ENCODE results near the gene SPRYD3. TPM values are rescaled to one million over a fixed set of nuclear protein-coding genes. Genes with fewer than 3 reads are reported as not detected.
"Not testable (repeated sequence)": the region's sequence is repeated elsewhere in the genome, so short reads cannot be mapped to it uniquely, and the experiment has no call there.

Gene SPRYD3
- total and polyA plus RNA-seq, 7 experiments from 2014 or later = 33.0 to 57.6 (median 46.8) TPM

- Histone ChIP-seq H3K4me1 (ENCODE audit: control insufficient read depth in 2 of 2, insufficient read depth in 2 of 2, low read length in 2 of 2) (peaks cover 28 to 32% of the 10 kb centered on the region in 2 donors), H3K4me3 (ENCODE audit: low read length) (peak within 1 kb of the TSS; percentile 49), H3K27me3 (ENCODE audit: control insufficient read depth in 2 of 2, insufficient read depth in 2 of 2, low read length in 2 of 2) (no peaks in the 10 kb centered on the region), H3K27ac (ENCODE audit: low read depth, low read length) (peak within 1 kb of the TSS; percentile 49), H3K9me3 (ENCODE audit: control insufficient read depth in 2 of 3, low read length in 3 of 3) (no peaks in the 10 kb centered on the region), H3K36me3 (ENCODE audit: control insufficient read depth in 2 of 3, insufficient read depth in 3 of 3, low read length in 3 of 3) (no peaks in the 10 kb centered on the region)
- ChIA-PET POLR2A (interaction anchor here (0.8 to 3.6 kb wide), 4 partner anchors 13 to 43 kb away, joined by 3 to 35 read pairs (median 12); partner anchors contain the start of gene SPRYD3), CTCF (interaction anchor here (0.7 to 4.1 kb wide), 7 partner anchors 10 to 247 kb away, joined by 3 to 100 read pairs (median 11); partner anchors contain the start of gene SPRYD3)
- H3K36me3 Mint-ChIP-seq = no peaks in the 10 kb centered on the region
- ATAC-seq (peak; percentile 60), DNase-seq (peak; percentile 35 to 70 (median 52))
- peak within 1 kb of the TSS in 8 of 9 donors; percentile 61 to 82 (median 69) for H3K27ac Mint-ChIP-seq
- H3K27me3 Mint-ChIP-seq = peaks cover 0 to 41% (median 0%) of the 10 kb centered on the region in 5 donors
- H3K4me3 Mint-ChIP-seq = peak within 1 kb of the TSS; percentile 80 to 93 (median 86)
- H3K4me1 Mint-ChIP-seq = peaks cover 27 to 38% (median 36%) of the 10 kb centered on the region in 7 donors
- no peaks in the 10 kb centered on the region for H3K9me3 Mint-ChIP-seq
- intact Hi-C loops (cut with micrococcal nuclease) = loop anchor here (5.0 kb wide), 2 partner anchors 45 to 190 kb away; partner anchors contain the start of gene TNS2 (in 1 of the 2)
Measured at GRCh38 chr12:53097564-53098353, 18.6 kb upstream of the SPRYD3 start, which contains the start of gene IGFBP6. IGFBP6 (plus strand) TSS chr12:53097667; CDS start chr12:53097718, 51 bp downstream.

- Histone ChIP-seq H3K4me1 (ENCODE audit: control insufficient read depth in 2 of 2, insufficient read depth in 2 of 2, low read length in 2 of 2) (peaks cover 22 to 26% of the 10 kb centered on the region in 2 donors), H3K4me3 (ENCODE audit: low read length) (peak overlapping the region; percentile 49), H3K27me3 (ENCODE audit: control insufficient read depth in 2 of 2, insufficient read depth in 2 of 2, low read length in 2 of 2) (no peaks in the 10 kb centered on the region), H3K36me3 (ENCODE audit: control insufficient read depth in 2 of 3, insufficient read depth in 3 of 3, low read length in 3 of 3) (no peaks in the 10 kb centered on the region), H3K9me3 (ENCODE audit: control insufficient read depth in 2 of 3, low read length in 3 of 3) (no peaks in the 10 kb centered on the region), H3K27ac (ENCODE audit: low read depth, low read length) (peak overlapping the region; percentile 49)
- intact Hi-C loops (cut with micrococcal nuclease) = loop anchor here (5.0 kb wide), 2 partner anchors 45 to 190 kb away; partner anchors contain the start of gene TNS2 (in 1 of the 2)
- H3K27me3 Mint-ChIP-seq = peaks cover 0 to 42% (median 0%) of the 10 kb centered on the region in 5 donors
- DNase-seq (no peak), ATAC-seq (no peak)
- no peaks in the 10 kb centered on the region for H3K9me3 Mint-ChIP-seq
- ChIA-PET POLR2A (interaction anchor here (0.6 to 3.6 kb wide), 4 partner anchors 18 to 82 kb away, joined by 3 to 35 read pairs (median 12); partner anchors contain the start of gene SPRYD3), CTCF (interaction anchor here (1.2 to 4.1 kb wide), 4 partner anchors 11 to 248 kb away, joined by 5 to 100 read pairs (median 22); partner anchors contain the start of gene SPRYD3)
- no peaks in the 10 kb centered on the region for H3K36me3 Mint-ChIP-seq
- H3K27ac Mint-ChIP-seq = peak overlapping the region in 5 of 9 donors; percentile 10 to 82 (median 25)
- peak overlapping the region; percentile 73 to 93 (median 82) for H3K4me3 Mint-ChIP-seq
- H3K4me1 Mint-ChIP-seq = peaks cover 23 to 33% (median 31%) of the 10 kb centered on the region in 7 donors
Measured at GRCh38 chr12:53097207-53097563, 18.0 kb upstream of the SPRYD3 start.

DNA sequence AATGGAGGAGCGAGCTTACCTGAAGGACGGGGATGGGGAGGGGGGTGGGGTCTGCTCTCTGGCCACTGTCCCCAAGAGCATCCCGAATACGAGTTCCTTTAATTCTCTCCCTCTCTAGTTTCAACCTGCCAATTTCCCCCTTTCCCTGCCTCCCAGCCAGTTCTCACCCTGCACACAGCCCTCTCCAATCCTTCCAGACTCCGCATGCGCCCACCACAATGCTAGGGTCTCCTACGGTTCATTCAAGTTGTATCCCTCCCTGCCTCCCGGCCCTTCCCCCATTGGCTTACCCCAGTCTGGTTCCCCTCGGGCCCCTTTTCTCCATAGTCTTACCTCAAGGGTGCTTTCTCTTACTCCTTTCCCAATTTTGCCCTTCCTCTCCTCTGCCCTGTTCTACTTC lies 17.6 kb upstream of the SPRYD3 start:
- H3K27ac Mint-ChIP-seq = peak overlapping the region in 4 of 9 donors; percentile 10 to 82 (median 40)
- H3K36me3 Mint-ChIP-seq = no peaks in the 10 kb centered on the region
- H3K27me3 Mint-ChIP-seq = peaks cover 0 to 44% (median 0%) of the 10 kb centered on the region in 5 donors
- H3K9me3 Mint-ChIP-seq = no peaks in the 10 kb centered on the region
- H3K4me3 Mint-ChIP-seq = peak overlapping the region; percentile 73 to 93 (median 82)
- peaks cover 22 to 33% (median 28%) of the 10 kb centered on the region in 7 donors for H3K4me1 Mint-ChIP-seq
- H3K4me3 ChIP-seq (ENCODE audit: low read length) = peak overlapping the region; percentile 49
- POLR2A ChIA-PET = interaction anchor here (0.6 to 3.6 kb wide), 2 partner anchors 17 to 82 kb away, joined by 3 to 35 read pairs; partner anchors contain the start of gene SPRYD3
- CTCF ChIA-PET = interaction anchor here (1.6 to 4.1 kb wide), 4 partner anchors 18 to 248 kb away, joined by 5 to 100 read pairs (median 24); partner anchors contain the start of gene SPRYD3
- intact Hi-C loops (cut with micrococcal nuclease) = loop anchor here (5.0 kb wide), 2 partner anchors 44 to 191 kb away; partner anchors contain the start of gene TNS2 (in 1 of the 2)
- ATAC-seq (no peak), DNase-seq (no peak)
- H3K36me3 ChIP-seq (ENCODE audit: control insufficient read depth in 2 of 3, insufficient read depth in 3 of 3, low read length in 3 of 3) = no peaks in the 10 kb centered on the region
- H3K27me3 ChIP-seq (ENCODE audit: control insufficient read depth in 2 of 2, insufficient read depth in 2 of 2, low read length in 2 of 2) = no peaks in the 10 kb centered on the region
- H3K4me1 ChIP-seq (ENCODE audit: control insufficient read depth in 2 of 2, insufficient read depth in 2 of 2, low read length in 2 of 2) = peaks cover 18 to 22% of the 10 kb centered on the region in 2 donors
- no peaks in the 10 kb centered on the region for H3K9me3 ChIP-seq (ENCODE audit: control insufficient read depth in 2 of 3, low read length in 3 of 3)
- H3K27ac ChIP-seq (ENCODE audit: low read depth, low read length) = no peak overlapping the region

DNA sequence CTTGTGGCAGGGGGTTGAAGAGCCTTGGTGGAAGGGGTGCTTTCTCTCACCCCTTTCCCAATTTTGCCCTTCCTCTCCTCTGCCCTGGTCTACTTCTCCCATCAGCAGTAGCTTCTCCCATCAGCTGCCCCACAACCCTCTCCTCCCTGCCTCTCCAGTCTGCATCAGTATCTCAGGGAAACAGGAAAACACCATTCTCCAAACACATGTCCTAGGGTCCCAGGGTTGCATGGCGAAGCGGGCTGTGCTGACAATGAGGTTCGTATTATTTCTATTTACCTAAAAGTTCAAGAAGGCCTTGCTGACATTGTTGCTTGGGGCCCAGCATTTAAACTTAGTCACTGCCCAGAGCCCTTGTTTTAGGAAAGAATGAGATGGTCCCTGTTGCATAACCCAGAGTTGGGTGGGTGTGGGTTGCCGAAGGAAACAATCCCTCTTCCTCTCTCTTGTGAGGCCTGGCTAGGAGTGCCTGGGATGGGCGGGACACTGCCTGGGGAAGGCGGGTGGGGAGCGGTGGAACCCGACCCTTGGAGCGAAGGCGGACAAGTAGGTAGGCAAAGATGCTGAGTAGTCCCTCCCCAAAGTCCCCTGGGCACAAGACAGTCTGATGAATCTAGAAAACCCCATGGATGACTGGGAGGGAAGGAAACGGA lies 17.0 kb upstream of the SPRYD3 start:
- H3K4me1 Mint-ChIP-seq = peaks cover 22 to 33% (median 26%) of the 10 kb centered on the region in 7 donors
- Histone ChIP-seq H3K36me3 (ENCODE audit: control insufficient read depth in 2 of 3, insufficient read depth in 3 of 3, low read length in 3 of 3) (no peaks in the 10 kb centered on the region), H3K27me3 (ENCODE audit: control insufficient read depth in 2 of 2, insufficient read depth in 2 of 2, low read length in 2 of 2) (no peaks in the 10 kb centered on the region), H3K4me1 (ENCODE audit: control insufficient read depth in 2 of 2, insufficient read depth in 2 of 2, low read length in 2 of 2) (peaks cover 18 to 22% of the 10 kb centered on the region in 2 donors), H3K9me3 (ENCODE audit: control insufficient read depth in 2 of 3, low read length in 3 of 3) (no peaks in the 10 kb centered on the region), H3K27ac (ENCODE audit: low read depth, low read length) (no peak overlapping the region), H3K4me3 (ENCODE audit: low read length) (no peak overlapping the region)
- H3K36me3 Mint-ChIP-seq = no peaks in the 10 kb centered on the region
- DNase-seq (no peak), ATAC-seq (no peak)
- H3K27ac Mint-ChIP-seq = no peak overlapping the region
- peaks cover 0 to 47% (median 0%) of the 10 kb centered on the region in 5 donors for H3K27me3 Mint-ChIP-seq
- peak overlapping the region in 7 of 10 donors; percentile 10 to 88 (median 41) for H3K4me3 Mint-ChIP-seq
- intact Hi-C loops (cut with micrococcal nuclease) = loop anchor here (5.0 kb wide), 2 partner anchors 44 to 191 kb away; partner anchors contain the start of gene TNS2 (in 1 of the 2)
- H3K9me3 Mint-ChIP-seq = no peaks in the 10 kb centered on the region
- ChIA-PET CTCF (interaction anchor here (3.0 kb wide), 1 partner anchor 30 kb away, joined by 9 read pairs; no protein-coding TSS in a partner anchor), POLR2A (no interaction called here)

GRCh38 chr12:53095596-53095895 lies 16.4 kb upstream of the SPRYD3 start:
- POLR2A ChIA-PET; H3K27ac ChIP-seq (ENCODE audit: low read depth, low read length); H3K9me3 Mint-ChIP-seq; ATAC-seq; H3K27ac Mint-ChIP-seq; H3K36me3 Mint-ChIP-seq; H3K4me3 ChIP-seq (ENCODE audit: low read length); H3K9me3 ChIP-seq (ENCODE audit: control insufficient read depth in 2 of 3, low read length in 3 of 3); H3K27me3 ChIP-seq (ENCODE audit: control insufficient read depth in 2 of 2, insufficient read depth in 2 of 2, low read length in 2 of 2); DNase-seq; H3K36me3 ChIP-seq (ENCODE audit: control insufficient read depth in 2 of 3, insufficient read depth in 3 of 3, low read length in 3 of 3): not testable (repeated sequence)
- intact Hi-C loops (cut with micrococcal nuclease) = loop anchor here (5.0 kb wide), 2 partner anchors 43 to 192 kb away; partner anchors contain the start of gene TNS2 (in 1 of the 2)
- Mint-ChIP-seq H3K4me1 (peaks cover 22 to 33% (median 24%) of the 10 kb centered on the region in 7 donors), H3K4me3 (peak overlapping the region in 1 of 10 donors; percentile 55), H3K27me3 (peaks cover 0 to 52% (median 0%) of the 10 kb centered on the region in 5 donors)
- CTCF ChIA-PET = interaction anchor here (0.6 to 3.0 kb wide), 2 partner anchors 12 to 29 kb away, joined by 3 to 9 read pairs; no protein-coding TSS in a partner anchor
- H3K4me1 ChIP-seq (ENCODE audit: control insufficient read depth in 2 of 2, insufficient read depth in 2 of 2, low read length in 2 of 2) = peaks cover 18 to 22% of the 10 kb centered on the region in 2 donors

All from naive thymus-derived CD4-positive, alpha-beta T cell (primary cell).